CD4-positive, alpha-beta T cell (primary cell): ENCODE results near the gene CASP2. TPM values are rescaled to one million over a fixed set of nuclear protein-coding genes. Genes with fewer than 3 reads are reported as not detected.

ENCODE experiments used
- ATAC-seq: fragments of 200-7000 bp; cut with Tn5 transposase; one replicate; pipeline ENCODE4 v1.10.0; 2022; ENCODE audit warnings: mild to moderate bottlenecking; ENCODE audit not compliant: poor library complexity
- CTCF ChIA-PET: fragments of 350-600 bp; sonication (Branson Sonifier 250); formaldehyde crosslinking; loops from one replicate; lab custom pipeline; 2021; ENCODE audit warnings: antibody characterized with exemption, inconsistent platforms; lab: Charles Lee
- POLR2A ChIA-PET: fragments of 350-600 bp; sonication (Branson Sonifier 250); formaldehyde crosslinking; loops from one replicate; lab custom pipeline; 2021; ENCODE audit warnings: antibody characterized with exemption, inconsistent platforms; lab: Charles Lee
- DNase-seq, 14 experiments: peaks; one replicate each; pipeline ENCODE4 v3.0.0-alpha.2; 2013 to 2020; ENCODE audit warnings: mixed read lengths in 2 of 14
- H3K27ac ChIP-seq, 2 donors: one replicate each; pipeline versions ENCODE4 v1.5.1 to v1.7.0; 2013; ENCODE audit warnings: low read length in 2 of 2, low read depth in 1 of 2, mild to moderate bottlenecking in 1 of 2
- H3K27me3 ChIP-seq, 2 experiments: 1 replicate in 1 of 2; 2 replicates in 1 of 2; pipeline versions ENCODE4 v1.6.1 to v1.7.0; 2013; ENCODE audit warnings: low read length in 2 of 2, control low read depth in 1 of 2, mild to moderate bottlenecking in 1 of 2, moderate library complexity in 1 of 2; ENCODE audit not compliant: insufficient read depth in 2 of 2, control insufficient read depth in 1 of 2
- H3K36me3 ChIP-seq: one replicate; pipeline ENCODE4 v1.6.1; 2013; ENCODE audit warnings: low read length, control low read depth; ENCODE audit not compliant: insufficient read depth
- H3K4me1 ChIP-seq: one replicate; pipeline ENCODE4 v1.6.1; 2013; ENCODE audit warnings: low read length, control low read depth; ENCODE audit not compliant: insufficient read depth
- H3K4me3 ChIP-seq: one replicate; pipeline ENCODE4 v1.5.1; 2013; ENCODE audit warnings: mild to moderate bottlenecking, low read length, moderate library complexity
- H3K9me3 ChIP-seq, 2 experiments: 1 replicate in 1 of 2; 2 replicates in 1 of 2; pipeline versions ENCODE4 v1.6.1 to v1.7.0; 2013; ENCODE audit warnings: low read length in 2 of 2, mild to moderate bottlenecking in 2 of 2, control low read depth in 1 of 2, moderate library complexity in 1 of 2; ENCODE audit not compliant: control insufficient read depth in 1 of 2, insufficient read depth in 1 of 2
- H3K27ac Mint-ChIP-seq: one replicate; pipeline ENCODE4 v1.8.0; 2020; ENCODE audit warnings: mixed read lengths
- H3K27me3 Mint-ChIP-seq: one replicate; pipeline ENCODE4 v1.8.0; 2021; ENCODE audit warnings: mixed read lengths
- H3K36me3 Mint-ChIP-seq: one replicate; pipeline ENCODE4 v1.8.0; 2021; ENCODE audit warnings: low read depth, mixed read lengths
- H3K4me1 Mint-ChIP-seq: one replicate; pipeline ENCODE4 v1.8.0; 2021; ENCODE audit warnings: low read depth, mixed read lengths
- H3K4me3 Mint-ChIP-seq: one replicate; pipeline ENCODE4 v1.8.0; 2020; ENCODE audit warnings: mild to moderate bottlenecking, mixed read lengths
- H3K9me3 Mint-ChIP-seq: one replicate; pipeline ENCODE4 v1.8.0; 2020; ENCODE audit warnings: mixed read lengths
- intact Hi-C, 2 experiments: fragments of 100-400 bp; cut with DNase I in 1 of 2; cut with micrococcal nuclease in 1 of 2; formaldehyde crosslinking; loops; one replicate each; pipeline versions ENCODE4 v1.15.1 to v1.9.0; 2023 to 2025; cut with DNase I, micrococcal nuclease
- total RNA-seq, 174 experiments: library from RNA in 2 of 174; stranded (reverse) in 2 of 174; gene quantifications; one replicate each; pipeline ENCODE4 v1.2.3 and lab custom pipeline; 2021 to 2026
- TF ChIP-seq, protein P1 (sequence below): fragments of 200-600 bp; IDR thresholded peaks from one replicate; pipeline ENCODE4 v1.8.0; 2022; ENCODE audit warnings: antibody characterized with exemption, mild to moderate bottlenecking

CASP2 gene
- total RNA-seq, 2 experiments from 2014 or later = 19.1 to 21.9 TPM

DNA sequence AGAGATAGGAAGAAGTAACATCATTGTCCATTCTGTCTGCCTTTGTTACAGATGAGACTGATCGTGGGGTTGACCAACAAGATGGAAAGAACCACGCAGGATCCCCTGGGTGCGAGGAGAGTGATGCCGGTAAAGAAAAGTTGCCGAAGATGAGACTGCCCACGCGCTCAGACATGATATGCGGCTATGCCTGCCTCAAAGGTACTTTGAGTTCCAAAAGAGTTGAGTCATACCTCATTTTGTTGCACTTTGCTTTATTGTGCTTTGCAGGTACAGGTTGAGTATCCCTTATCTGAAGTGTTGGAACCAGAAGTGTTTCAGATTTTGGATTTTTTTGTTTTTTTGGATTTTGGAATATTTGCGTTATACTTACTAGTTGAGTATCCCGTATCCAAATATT lies 15.6 kb downstream of the CASP2 start:
- H3K9me3 Mint-ChIP-seq = no peaks in the 10 kb centered on the region
- no peak for DNase-seq
- intact Hi-C loops = loop anchor here (2.0 to 10.0 kb wide), 3 partner anchors 113 to 299 kb away; no protein-coding TSS in a partner anchor

DNA sequence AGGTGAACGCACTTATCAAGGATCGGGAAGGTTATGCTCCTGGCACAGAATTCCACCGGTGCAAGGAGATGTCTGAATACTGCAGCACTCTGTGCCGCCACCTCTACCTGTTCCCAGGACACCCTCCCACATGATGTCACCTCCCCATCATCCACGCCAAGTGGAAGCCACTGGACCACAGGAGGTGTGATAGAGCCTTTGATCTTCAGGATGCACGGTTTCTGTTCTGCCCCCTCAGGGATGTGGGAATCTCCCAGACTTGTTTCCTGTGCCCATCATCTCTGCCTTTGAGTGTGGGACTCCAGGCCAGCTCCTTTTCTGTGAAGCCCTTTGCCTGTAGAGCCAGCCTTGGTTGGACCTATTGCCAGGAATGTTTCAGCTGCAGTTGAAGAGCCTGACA lies 16.8 kb downstream of the CASP2 start:
- Mint-ChIP-seq H3K36me3 (peaks cover 82% of the 10 kb centered on the region), H3K9me3 (no peaks in the 10 kb centered on the region), H3K4me1 (peaks cover 25% of the 10 kb centered on the region), H3K4me3 (no peak overlapping the region), H3K27ac (peak overlapping the region; percentile 5), H3K27me3 (no peaks in the 10 kb centered on the region)
- Histone ChIP-seq H3K36me3 (peaks cover 79% of the 10 kb centered on the region), H3K4me3 (no peak overlapping the region), H3K9me3 (no peaks in the 10 kb centered on the region), H3K4me1 (peaks cover 15% of the 10 kb centered on the region), H3K27me3 (no peaks in the 10 kb centered on the region), H3K27ac (no peak overlapping the region)
- DNase-seq (no peak), ATAC-seq (no peak)
- ChIA-PET POLR2A (interaction anchor here (0.5 to 2.0 kb wide), 5 partner anchors 17 to 496 kb away, joined by 4 to 5 read pairs (median 4); partner anchors contain the start of gene CASP2), CTCF (interaction anchor here (0.6 to 2.4 kb wide), 5 partner anchors 13 to 90 kb away, joined by 3 to 27 read pairs (median 4); partner anchors contain the start of gene GSTK1)
- TF ChIP-seq, protein P1, sequence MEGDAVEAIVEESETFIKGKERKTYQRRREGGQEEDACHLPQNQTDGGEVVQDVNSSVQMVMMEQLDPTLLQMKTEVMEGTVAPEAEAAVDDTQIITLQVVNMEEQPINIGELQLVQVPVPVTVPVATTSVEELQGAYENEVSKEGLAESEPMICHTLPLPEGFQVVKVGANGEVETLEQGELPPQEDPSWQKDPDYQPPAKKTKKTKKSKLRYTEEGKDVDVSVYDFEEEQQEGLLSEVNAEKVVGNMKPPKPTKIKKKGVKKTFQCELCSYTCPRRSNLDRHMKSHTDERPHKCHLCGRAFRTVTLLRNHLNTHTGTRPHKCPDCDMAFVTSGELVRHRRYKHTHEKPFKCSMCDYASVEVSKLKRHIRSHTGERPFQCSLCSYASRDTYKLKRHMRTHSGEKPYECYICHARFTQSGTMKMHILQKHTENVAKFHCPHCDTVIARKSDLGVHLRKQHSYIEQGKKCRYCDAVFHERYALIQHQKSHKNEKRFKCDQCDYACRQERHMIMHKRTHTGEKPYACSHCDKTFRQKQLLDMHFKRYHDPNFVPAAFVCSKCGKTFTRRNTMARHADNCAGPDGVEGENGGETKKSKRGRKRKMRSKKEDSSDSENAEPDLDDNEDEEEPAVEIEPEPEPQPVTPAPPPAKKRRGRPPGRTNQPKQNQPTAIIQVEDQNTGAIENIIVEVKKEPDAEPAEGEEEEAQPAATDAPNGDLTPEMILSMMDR = no peak
- intact Hi-C loops = loop anchor here (1.0 to 10.0 kb wide), 5 partner anchors 65 to 300 kb away; partner anchors contain the start of gene EPHA1 (in 1 of the 2)

More for the DNA sequence above, 15.6 kb downstream of the CASP2 start:
- Histone ChIP-seq H3K4me3 (no peak overlapping the region), H3K27me3 (no peaks in the 10 kb centered on the region), H3K9me3 (no peaks in the 10 kb centered on the region), H3K27ac (no peak overlapping the region), H3K36me3 (peaks cover 87% of the 10 kb centered on the region), H3K4me1 (peaks cover 18% of the 10 kb centered on the region)
- Mint-ChIP-seq H3K27me3 (no peaks in the 10 kb centered on the region), H3K4me3 (no peak overlapping the region), H3K36me3 (peaks cover 94% of the 10 kb centered on the region), H3K27ac (no peak overlapping the region), H3K4me1 (peaks cover 29% of the 10 kb centered on the region)
- ChIA-PET CTCF (interaction anchor here (1.2 to 1.9 kb wide), 2 partner anchors 63 to 89 kb away, joined by 3 to 7 read pairs; no protein-coding TSS in a partner anchor), POLR2A (no interaction called here)
- no peak for ATAC-seq
- TF ChIP-seq, protein P1 = no peak

DNA sequence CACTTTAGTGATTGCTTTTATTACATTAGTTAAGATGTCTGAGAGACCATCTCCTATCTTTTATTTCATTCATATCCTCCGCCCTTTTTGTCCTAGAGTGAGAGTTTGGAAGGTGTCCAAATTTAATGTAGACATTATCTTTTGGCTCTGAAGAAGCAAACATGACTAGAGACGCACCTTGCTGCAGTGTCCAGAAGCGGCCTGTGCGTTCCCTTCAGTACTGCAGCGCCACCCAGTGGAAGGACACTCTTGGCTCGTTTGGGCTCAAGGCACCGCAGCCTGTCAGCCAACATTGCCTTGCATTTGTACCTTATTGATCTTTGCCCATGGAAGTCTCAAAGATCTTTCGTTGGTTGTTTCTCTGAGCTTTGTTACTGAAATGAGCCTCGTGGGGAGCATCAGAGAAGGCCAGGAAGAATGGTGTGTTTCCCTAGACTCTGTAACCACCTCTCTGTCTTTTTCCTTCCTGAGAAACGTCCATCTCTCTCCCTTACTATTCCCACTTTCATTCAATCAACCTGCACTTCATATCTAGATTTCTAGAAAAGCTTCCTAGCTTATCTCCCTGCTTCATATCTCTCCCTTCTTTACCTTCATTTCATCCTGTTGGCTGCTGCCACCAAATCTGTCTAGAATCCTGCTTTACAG lies 17.4 kb downstream of the CASP2 start:
- CTCF ChIA-PET = interaction anchor here (0.7 to 2.4 kb wide), 5 partner anchors 12 to 91 kb away, joined by 3 to 27 read pairs (median 4); partner anchors contain the start of gene GSTK1
- H3K4me3 Mint-ChIP-seq = no peak overlapping the region
- Histone ChIP-seq H3K4me1 (peaks cover 17% of the 10 kb centered on the region), H3K9me3 (peaks cover 0 to 4% of the 10 kb centered on the region in 2 experiments), H3K36me3 (peaks cover 73% of the 10 kb centered on the region), H3K27me3 (no peaks in the 10 kb centered on the region), H3K27ac (no peak overlapping the region), H3K4me3 (no peak overlapping the region)
- intact Hi-C loops = loop anchor here (1.0 to 10.0 kb wide), 4 partner anchors 65 to 301 kb away; partner anchors contain the start of gene EPHA1 (in 1 of the 2)
- DNase-seq (peak; percentile 53 to 81 (median 65)), ATAC-seq (peak; percentile 74)
- peaks cover 76% of the 10 kb centered on the region for H3K36me3 Mint-ChIP-seq
- peak overlapping the region; percentile 5 for H3K27ac Mint-ChIP-seq
- H3K4me1 Mint-ChIP-seq = peaks cover 25% of the 10 kb centered on the region
- no peaks in the 10 kb centered on the region for H3K9me3 Mint-ChIP-seq
- POLR2A ChIA-PET = interaction anchor here (1.3 to 2.0 kb wide), 4 partner anchors 18 to 497 kb away, joined by 4 to 5 read pairs (median 4); partner anchors contain the start of gene CASP2
- TF ChIP-seq, protein P1 = peak; percentile 64
- H3K27me3 Mint-ChIP-seq = no peaks in the 10 kb centered on the region
